Melanocyte of skin (primary cell): ENCODE measurements around the gene OR10A3. TPM values are rescaled to one million over a fixed set of nuclear protein-coding genes. Genes with fewer than 3 reads are reported as not detected.

Source experiments
- small RNA-seq, 2 donors: library from RNA; depleted of rRNA; stranded (forward); fragments of <200 nt; gene quantifications; one replicate each; pipeline ENCODE3, GENCODE V24; 2012
- total RNA-seq, 2 donors: library from RNA; depleted of rRNA; stranded (reverse); fragments of >200 nt; gene quantifications; 2 replicates each; pipeline ENCODE4 v1.2.3, GENCODE V29; 2012

The OR10A3 gene, protein sequence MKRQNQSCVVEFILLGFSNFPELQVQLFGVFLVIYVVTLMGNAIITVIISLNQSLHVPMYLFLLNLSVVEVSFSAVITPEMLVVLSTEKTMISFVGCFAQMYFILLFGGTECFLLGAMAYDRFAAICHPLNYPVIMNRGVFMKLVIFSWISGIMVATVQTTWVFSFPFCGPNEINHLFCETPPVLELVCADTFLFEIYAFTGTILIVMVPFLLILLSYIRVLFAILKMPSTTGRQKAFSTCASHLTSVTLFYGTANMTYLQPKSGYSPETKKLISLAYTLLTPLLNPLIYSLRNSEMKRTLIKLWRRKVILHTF
- total RNA-seq: not detected

DNA sequence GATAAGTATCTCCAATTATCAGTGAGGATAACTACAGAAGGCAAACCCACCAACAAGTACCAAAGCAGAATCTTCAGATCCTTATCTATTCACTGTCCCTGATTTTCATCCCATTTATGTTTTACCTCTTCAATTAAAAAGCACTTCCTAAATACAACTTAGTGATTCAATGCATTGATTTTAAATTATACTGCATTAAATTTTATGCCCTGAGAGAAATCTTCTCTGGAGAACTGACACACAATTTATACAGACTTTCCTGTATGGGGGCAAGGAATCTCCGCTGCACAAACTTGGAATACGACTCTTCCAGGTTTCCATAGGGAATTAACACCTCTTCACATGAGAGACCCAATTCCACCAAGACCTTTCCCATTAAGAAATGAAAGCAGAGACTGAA, at the start of gene OR10A3:
OR10A3 (minus strand) TSS at position 101 of the 400 bp plus-strand sequence. CDS start 2,188 bp downstream, outside the sequence.

DNA sequence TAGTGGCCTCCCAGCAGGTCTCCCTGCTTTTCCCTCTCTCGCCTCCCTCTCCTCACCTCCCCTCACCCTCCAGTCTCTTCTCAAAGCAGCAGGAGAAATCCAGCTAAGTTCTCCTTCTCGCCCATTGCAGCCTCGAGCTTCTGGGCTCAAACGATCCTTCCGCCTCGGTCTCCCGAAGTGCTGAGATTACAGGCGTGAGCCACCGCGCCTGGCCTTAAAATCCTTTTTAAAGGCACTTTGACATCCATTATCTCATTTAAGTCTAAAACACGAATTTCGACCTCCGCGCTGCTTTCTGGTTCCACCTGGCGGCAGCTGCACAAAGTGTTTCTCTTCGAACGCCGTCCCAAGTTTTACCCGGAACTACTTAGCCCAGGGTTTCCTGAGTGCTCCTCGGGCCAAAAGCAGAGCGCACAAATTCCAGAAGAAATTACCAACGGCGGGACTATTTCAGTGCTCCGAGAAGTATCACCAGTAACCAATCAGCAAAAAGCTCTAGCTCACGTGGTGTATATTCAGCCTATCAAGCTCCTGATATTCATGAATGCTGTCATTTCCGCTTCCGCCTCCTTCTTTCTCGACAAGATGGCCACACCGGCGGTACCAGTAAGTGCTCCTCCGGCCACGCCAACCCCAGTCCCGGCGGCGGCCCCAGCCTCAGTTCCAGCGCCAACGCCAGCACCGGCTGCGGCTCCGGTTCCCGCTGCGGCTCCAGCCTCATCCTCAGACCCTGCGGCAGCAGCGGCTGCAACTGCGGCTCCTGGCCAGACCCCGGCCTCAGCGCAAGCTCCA, 45.5 kb upstream of the OR10A3 start, which contains the start of gene EIF3F:
EIF3F (plus strand) TSS at position 570 of the 792 bp plus-strand sequence; CDS start at position 586, 16 bp downstream.

DNA sequence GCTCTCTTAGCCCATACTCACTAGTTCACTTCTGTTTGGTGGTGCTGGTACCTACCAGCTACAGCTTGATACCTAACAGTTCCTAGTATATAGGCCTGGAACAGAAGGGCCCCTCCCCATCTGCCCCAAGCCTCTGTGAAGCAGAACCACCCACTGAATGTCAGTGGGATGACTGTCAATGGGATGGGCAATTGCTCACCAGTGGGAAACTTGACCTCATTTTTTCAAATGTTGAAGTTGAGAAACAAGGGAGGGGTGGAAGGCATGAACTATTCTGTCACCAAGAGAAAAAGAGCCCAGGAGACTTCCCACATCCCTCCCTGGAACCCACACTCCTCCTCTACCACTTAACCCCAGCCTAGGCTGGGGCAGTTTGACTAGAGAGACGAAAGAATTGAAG, 23.9 kb upstream of the OR10A3 start, which contains the start of gene NLRP10:
NLRP10 (minus strand) TSS at position 62 of the 400 bp plus-strand sequence. CDS start 1,952 bp downstream, outside the sequence.

DNA sequence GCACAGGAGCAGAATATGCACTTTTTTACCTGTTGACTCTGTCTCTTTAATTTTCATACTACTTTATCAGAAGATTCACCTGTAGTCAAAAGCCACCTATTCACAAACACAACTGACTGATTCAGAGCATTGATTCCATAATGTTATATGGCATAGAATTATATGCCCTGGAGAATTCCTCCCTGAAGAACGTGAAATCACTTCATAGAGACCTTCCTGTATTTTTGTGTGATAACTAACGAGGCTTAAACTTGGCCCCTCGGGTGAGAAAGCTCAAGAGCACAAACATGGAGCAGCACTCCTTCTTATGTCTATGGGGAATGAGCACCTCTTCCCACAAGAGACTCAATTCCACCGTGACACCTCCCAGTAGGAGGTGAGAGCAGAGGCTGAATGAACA, 10.3 kb downstream of the OR10A3 start, which contains the start of gene OR10A6:
OR10A6 (minus strand) TSS at position 101 of the 400 bp plus-strand sequence. CDS start 2,606 bp downstream, outside the sequence.

Small RNAs within 50 kb of the gene (small RNA-seq; reads per million reads assigned to genes)
- gene COX6CP5: 0 reads per million in 2 donors
- 0 reads per million in 2 donors for gene RNU6-943P

Other genes with a start within 250 kb of the OR10A3 start
- not detected for gene OVCH2, start 235.2 kb downstream of the OR10A3 start, total RNA-seq
- not detected for gene OR5P2, start 144.8 kb downstream of the OR10A3 start, total RNA-seq
- not detected for gene OR5P3, start 110.9 kb downstream of the OR10A3 start, total RNA-seq
- gene OR10A6, start 10.4 kb downstream of the OR10A3 start, total RNA-seq: not detected
- not detected for gene NLRP10, start 23.7 kb upstream of the OR10A3 start, total RNA-seq
- gene EIF3F, start 45.6 kb upstream of the OR10A3 start, total RNA-seq: 100 to 1,000 TPM in 1 of 2 donors, 10 to 100 TPM in 1; 97.0 to 143 TPM
- gene TUB, start 139.5 kb upstream of the OR10A3 start, total RNA-seq: 10 to 100 TPM in 1 of 2 donors, 1 to 10 TPM in 1; 7.7 to 11.0 TPM
- under 1 TPM in 1 of 2 donors, not detected in 1; under 0.01 TPM for gene RIC3, start 227.3 kb upstream of the OR10A3 start, total RNA-seq